Measurements from ENCODE around the gene MIDN.
A peak's percentile ranks its signal among the peaks of the same experiment; 100 is the strongest.

MIDN gene

GRCh38 chr19:1233115-1233667 lies 15.2 kb upstream of the MIDN start:
- no peak for DNase-seq (ENCODE audit: low read depth)

- DNase-seq (ENCODE audit: low read depth): no peak
Measured at GRCh38 chr19:1234051-1234954, 14.1 kb upstream of the MIDN start.

DNA sequence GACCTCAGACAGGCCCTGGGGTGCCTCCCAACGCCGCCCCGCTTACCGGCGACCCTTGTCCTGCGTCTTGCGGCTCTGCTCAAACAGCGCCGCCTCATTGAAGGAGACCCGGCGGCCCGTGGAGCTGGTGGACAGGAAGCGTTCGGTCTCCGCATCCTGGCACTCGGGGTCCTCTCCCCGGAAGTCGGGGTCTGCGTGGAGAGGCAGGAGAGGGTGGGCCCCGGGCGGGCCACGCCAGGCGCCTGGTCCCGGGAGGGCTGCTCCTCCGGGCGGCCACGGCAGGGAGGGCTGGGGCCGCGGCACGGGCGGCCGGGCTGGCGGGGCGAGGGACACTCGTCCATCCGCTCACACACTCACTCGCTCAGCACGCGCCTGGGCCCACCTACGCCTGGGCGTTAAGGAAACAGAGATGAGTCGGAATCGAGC lies 13.4 kb upstream of the MIDN start:
- DNase-seq (ENCODE audit: low read depth): no peak

- DNase-seq (ENCODE audit: low read depth): no peak
Measured at GRCh38 chr19:1235625-1236538, 12.5 kb upstream of the MIDN start.

- no peak for DNase-seq (ENCODE audit: low read depth)
Measured at GRCh38 chr19:1236576-1236975, 11.8 kb upstream of the MIDN start.

GRCh38 chr19:1237027-1237659 lies 11.2 kb upstream of the MIDN start:
- DNase-seq (ENCODE audit: low read depth): no peak

GRCh38 chr19:1237754-1238368 lies 10.5 kb upstream of the MIDN start, which contains the start of gene CBARP:
Gene CBARP, minus strand, starts transcription at chr19:1238005. Its CDS starts 1,905 bp downstream, at chr19:1236100.
- DNase-seq (ENCODE audit: low read depth): no peak

- no peak for DNase-seq (ENCODE audit: low read depth)
Measured at GRCh38 chr19:1238369-1239303, 9.7 kb upstream of the MIDN start.

GRCh38 chr19:1239420-1239795 lies 9.0 kb upstream of the MIDN start:
- DNase-seq (ENCODE audit: low read depth): no peak

GRCh38 chr19:1239796-1240737 lies 8.3 kb upstream of the MIDN start:
- DNase-seq (ENCODE audit: low read depth): peak; percentile 91

DNA sequence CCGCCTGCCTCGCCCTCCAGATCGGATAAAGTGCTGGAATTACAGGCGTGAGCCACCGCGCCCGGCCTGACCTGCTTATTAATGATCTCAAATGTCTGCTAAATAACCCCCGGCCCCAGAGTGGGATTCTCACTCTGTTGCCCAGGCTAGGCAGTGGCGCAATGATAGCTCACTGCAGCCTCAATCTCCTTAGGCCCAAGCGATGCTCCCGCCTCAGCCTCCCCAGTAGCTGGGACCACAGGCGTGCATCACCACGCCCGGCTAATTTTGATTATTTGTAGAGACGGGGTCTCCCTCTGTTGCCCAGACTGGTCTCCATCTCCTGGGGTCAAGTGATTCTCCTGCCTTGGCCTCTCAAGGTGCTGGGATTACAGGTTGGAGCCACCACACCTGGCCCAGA lies 7.5 kb upstream of the MIDN start:
- DNase-seq (ENCODE audit: low read depth): no peak

- DNase-seq (ENCODE audit: low read depth): peak; percentile 79
Measured at GRCh38 chr19:1241417-1242095, 6.8 kb upstream of the MIDN start, which contains the start of gene ATP5F1D. Gene ATP5F1D, plus strand, starts transcription at chr19:1241751. Its CDS starts 100 bp downstream, at chr19:1241851.

- no peak for DNase-seq (ENCODE audit: low read depth)
Measured at GRCh38 chr19:1243768-1244692, 4.4 kb upstream of the MIDN start.

GRCh38 chr19:1244693-1245451 lies 3.5 kb upstream of the MIDN start:
- no peak for DNase-seq (ENCODE audit: low read depth)

GRCh38 chr19:1245494-1246264 lies 2.7 kb upstream of the MIDN start:
- DNase-seq (ENCODE audit: low read depth): no peak

Data from stimulated activated CD8-positive, alpha-beta memory T cell treated with anti-CD3 and anti-CD28 coated beads, Interleukin-15, amount 100 ng/mL, for 24 hours (primary cell).